GM12892 (cell line): ENCODE data around the gene EEF1AKMT4.

ENCODE experiments used
- POLR2A ChIP-seq: IDR thresholded peaks from 2 replicates; pipeline ENCODE4 v1.6.1; 2011; ENCODE audit warnings: low read depth, low read length, control low read depth
- POLR2AphosphoS5 ChIP-seq: IDR thresholded peaks from 2 replicates; pipeline ENCODE4 v1.6.1; 2011; ENCODE audit warnings: low read depth, low read length, control low read depth

GRCh38 chr3:184200825-184201224, 48.6 kb upstream of the EEF1AKMT4 start:
- TF ChIP-seq POLR2A, result no peak
- TF ChIP-seq POLR2AphosphoS5, result no peak
